Mucosa of rectum (tissue), 2 donors: ENCODE measurements around the gene GID4.
A peak's percentile ranks its signal among the peaks of the same experiment; 100 is the strongest.

Experiments
- H3K27ac ChIP-seq, 2 donors: one replicate each; pipeline ENCODE4 v1.7.0; 2013; ENCODE audit warnings: inconsistent platforms in 2 of 2, low read depth in 2 of 2, low read length in 2 of 2
- H3K27me3 ChIP-seq, 2 donors: one replicate each; pipeline ENCODE4 v1.7.0; 2013; ENCODE audit warnings: low read length in 2 of 2; ENCODE audit not compliant: control insufficient read depth in 2 of 2, insufficient read depth in 2 of 2
- H3K36me3 ChIP-seq, 2 donors: one replicate each; pipeline ENCODE4 v1.7.0; 2013; ENCODE audit warnings: low read length in 2 of 2; ENCODE audit not compliant: control insufficient read depth in 2 of 2, insufficient read depth in 2 of 2
- H3K4me1 ChIP-seq, 2 donors: one replicate each; pipeline ENCODE4 v1.7.0; 2013; ENCODE audit warnings: low read length in 2 of 2, mild to moderate bottlenecking in 1 of 2; ENCODE audit not compliant: control insufficient read depth in 2 of 2, insufficient read depth in 2 of 2
- H3K4me3 ChIP-seq, 2 donors: one replicate each; pipeline ENCODE4 v1.7.0; 2013; ENCODE audit warnings: low read length in 2 of 2
- H3K9ac ChIP-seq, 2 donors: one replicate each; pipeline ENCODE4 v1.7.0; 2013; ENCODE audit warnings: low read length in 2 of 2, low read depth in 1 of 2, mild to moderate bottlenecking in 1 of 2
- H3K9me3 ChIP-seq, 2 donors: one replicate each; pipeline ENCODE4 v1.7.0; 2013; ENCODE audit warnings: low read length in 2 of 2; ENCODE audit not compliant: control insufficient read depth in 2 of 2
- donor health status: healthy.
- donor health status: Normal muscosa, but diverticular disease.

GID4 gene

DNA sequence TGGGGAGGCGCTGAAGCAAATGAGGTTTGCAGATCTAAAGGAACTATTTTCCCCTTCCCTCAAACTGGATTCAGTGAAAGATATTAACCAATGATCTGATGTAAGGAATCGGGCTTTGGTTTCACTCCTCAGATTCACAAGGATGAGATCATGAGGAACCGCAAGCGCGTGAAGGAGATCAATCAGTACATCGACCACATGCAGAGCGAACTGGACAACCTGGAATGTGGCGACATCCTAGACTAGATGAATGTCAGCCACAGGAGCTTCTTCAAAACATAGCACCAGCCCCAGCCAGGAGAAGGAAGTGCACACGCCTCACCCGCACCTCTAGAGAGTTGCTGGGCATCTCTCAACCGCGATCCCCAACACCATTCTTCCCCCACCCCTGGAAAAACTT is 22.8 kb upstream of the GID4 start:
- H3K27ac ChIP-seq = no peak overlapping the region
- H3K4me1 ChIP-seq = no peaks in the 10 kb centered on the region
- H3K4me3 ChIP-seq = no peak overlapping the region
- no peak overlapping the region for H3K9ac ChIP-seq
- no peaks in the 10 kb centered on the region for H3K27me3 ChIP-seq
- H3K9me3 ChIP-seq = no peaks in the 10 kb centered on the region
- H3K36me3 ChIP-seq = peaks cover 27% of the 10 kb centered on the region in 2 donors

DNA sequence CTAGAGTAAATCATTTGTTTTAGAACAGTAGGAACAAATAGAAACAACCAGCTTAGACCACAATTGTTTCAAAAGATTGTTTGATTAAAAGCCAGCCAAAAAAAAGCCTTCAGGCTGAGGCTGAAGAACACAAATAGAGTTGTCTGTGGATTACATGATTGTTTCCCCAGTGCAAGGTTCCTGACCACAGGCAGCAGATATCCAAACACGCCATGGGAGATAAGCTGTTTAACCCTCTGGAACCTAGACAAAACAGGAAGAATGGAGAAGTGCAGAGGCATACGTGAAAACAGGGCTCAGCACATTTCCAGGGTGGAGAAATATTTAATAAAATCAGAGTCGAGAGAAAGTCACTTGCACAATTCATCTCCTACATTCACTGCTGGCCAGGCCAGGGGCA is 21.2 kb upstream of the GID4 start:
- Histone ChIP-seq H3K27ac (no peak overlapping the region), H3K4me1 (no peaks in the 10 kb centered on the region), H3K9ac (no peak overlapping the region), H3K9me3 (no peaks in the 10 kb centered on the region), H3K27me3 (no peaks in the 10 kb centered on the region), H3K4me3 (no peak overlapping the region), H3K36me3 (peaks cover 29 to 32% of the 10 kb centered on the region in 2 donors)

DNA sequence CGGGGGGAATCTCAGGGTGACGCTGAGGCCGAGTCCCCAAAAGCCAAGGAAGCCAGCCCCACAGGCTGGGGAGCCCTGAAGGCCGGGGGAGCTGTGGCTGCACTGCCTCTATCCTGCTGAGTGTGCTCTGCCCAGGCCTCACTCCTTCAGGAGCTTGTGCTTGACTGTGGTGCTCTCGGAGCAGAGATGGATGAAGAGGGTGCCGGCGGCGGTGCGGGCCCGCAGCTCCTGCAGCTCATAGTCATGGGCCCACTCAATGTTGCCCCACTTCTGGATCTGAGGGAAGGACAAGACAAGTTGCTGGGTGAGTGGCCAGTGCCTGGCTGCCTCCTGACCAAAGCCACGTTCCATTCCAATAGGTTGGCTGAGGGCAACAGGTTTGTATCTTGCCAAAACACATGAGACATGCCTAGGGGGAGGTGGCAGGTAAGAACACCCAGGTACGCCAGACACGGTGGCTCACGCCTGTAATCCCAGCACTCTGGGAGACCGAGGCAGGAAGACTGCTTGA is 20.7 kb upstream of the GID4 start:
- no peaks in the 10 kb centered on the region for H3K27me3 ChIP-seq
- H3K36me3 ChIP-seq = peaks cover 29 to 32% of the 10 kb centered on the region in 2 donors
- H3K27ac ChIP-seq = no peak overlapping the region
- H3K9me3 ChIP-seq = no peaks in the 10 kb centered on the region
- H3K4me3 ChIP-seq = no peak overlapping the region
- H3K4me1 ChIP-seq = no peaks in the 10 kb centered on the region
- H3K9ac ChIP-seq = no peak overlapping the region

DNA sequence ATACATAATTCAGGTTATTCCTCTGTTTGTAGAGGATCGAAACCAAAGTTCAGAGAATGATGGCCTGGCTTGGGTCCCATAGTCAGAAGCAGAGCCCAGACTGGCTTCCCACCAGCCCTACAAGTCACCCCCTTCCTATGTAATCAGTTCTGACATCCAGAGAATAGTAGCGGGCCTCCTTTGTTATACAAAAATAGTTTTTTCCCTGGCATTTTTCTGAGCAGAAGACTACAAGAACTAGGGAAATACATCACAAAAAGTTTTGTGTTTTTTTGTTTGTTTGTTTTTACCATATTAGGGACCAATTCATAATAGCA is 19.4 kb upstream of the GID4 start:
- no peaks in the 10 kb centered on the region for H3K27me3 ChIP-seq
- no peak overlapping the region for H3K4me3 ChIP-seq
- no peak overlapping the region for H3K27ac ChIP-seq
- H3K4me1 ChIP-seq = no peaks in the 10 kb centered on the region
- no peaks in the 10 kb centered on the region for H3K9me3 ChIP-seq
- H3K9ac ChIP-seq = no peak overlapping the region
- peaks cover 34 to 36% of the 10 kb centered on the region in 2 donors for H3K36me3 ChIP-seq

DNA sequence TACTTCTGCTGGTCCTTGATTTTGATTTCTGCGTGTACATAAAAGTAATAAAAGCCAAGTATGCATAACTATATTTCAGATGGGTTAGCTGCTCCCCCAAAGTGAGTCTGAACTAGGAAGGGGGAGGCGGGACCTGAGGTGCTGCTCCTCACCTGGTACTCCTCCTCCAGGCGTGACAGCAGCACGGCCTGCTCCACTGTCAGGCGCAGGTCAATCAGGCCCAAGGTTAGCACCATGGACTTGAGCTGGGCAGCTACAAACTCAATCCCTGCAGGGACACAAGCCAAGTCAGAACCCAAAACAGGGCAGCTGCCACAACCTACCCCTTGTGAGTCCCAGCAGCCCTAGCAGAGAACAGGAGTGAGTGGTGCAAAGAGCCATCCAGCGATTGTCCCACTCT is 18.2 kb upstream of the GID4 start:
- Histone ChIP-seq H3K27me3 (no peaks in the 10 kb centered on the region), H3K9me3 (no peaks in the 10 kb centered on the region), H3K36me3 (peaks cover 26 to 35% of the 10 kb centered on the region in 2 donors), H3K4me1 (no peaks in the 10 kb centered on the region), H3K27ac (no peak overlapping the region), H3K9ac (no peak overlapping the region), H3K4me3 (no peak overlapping the region)

DNA sequence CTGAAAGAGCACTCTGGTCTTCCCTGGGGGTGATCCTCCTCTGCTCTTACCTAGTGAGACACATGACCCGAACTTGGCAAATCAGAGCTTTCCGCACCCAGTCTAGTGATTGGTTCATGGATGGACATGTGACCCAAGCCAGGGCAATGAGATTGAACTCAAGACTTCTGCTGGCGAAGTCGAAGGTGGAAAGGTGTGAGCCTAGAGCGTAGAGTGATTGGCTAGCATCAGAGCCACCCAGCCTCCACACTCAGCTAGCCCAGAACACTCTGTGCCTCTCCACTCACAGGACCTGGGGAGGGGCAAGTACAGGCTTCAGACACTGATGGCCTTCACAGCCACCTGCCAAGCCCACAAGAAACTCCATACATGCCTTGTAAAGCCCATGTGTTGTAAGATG is 17.8 kb upstream of the GID4 start:
- Histone ChIP-seq H3K4me3 (no peak overlapping the region), H3K36me3 (peaks cover 28 to 38% of the 10 kb centered on the region in 2 donors), H3K9me3 (no peaks in the 10 kb centered on the region), H3K9ac (no peak overlapping the region), H3K27ac (no peak overlapping the region), H3K27me3 (no peaks in the 10 kb centered on the region), H3K4me1 (no peaks in the 10 kb centered on the region)

DNA sequence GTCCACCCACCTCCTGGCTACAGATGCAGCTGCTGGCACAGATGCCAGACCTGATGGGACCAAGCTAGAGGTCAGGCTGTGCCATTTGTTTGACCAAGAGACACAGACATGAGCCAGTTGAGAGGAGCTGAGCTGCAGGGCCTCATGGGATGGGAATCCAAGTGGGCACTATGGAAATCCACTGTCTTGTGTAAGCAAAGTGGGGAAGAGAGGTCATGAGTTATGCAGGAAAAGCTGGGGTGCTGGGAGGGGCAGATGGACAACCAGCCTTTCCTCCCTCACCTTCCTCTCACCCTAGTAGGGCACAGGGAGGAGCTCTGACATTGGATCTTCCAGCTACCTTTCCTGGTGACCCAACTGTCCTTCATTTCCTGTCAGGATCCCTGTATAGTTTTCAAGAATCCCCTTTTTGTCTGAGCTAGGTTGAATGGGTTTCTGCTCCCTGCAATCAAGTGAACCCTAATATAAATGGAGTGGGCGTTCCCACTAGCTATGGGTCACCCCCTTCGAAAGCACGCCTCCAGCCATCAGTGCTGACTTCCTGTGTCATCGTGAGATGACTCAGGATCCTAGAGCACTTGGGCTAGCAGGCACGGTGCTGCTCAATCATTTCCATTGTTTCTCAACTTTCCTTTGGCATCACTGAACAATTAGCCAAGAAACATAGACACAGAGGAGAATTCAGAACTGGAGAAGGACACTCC is 13.8 kb upstream of the GID4 start:
- no peak overlapping the region for H3K27ac ChIP-seq
- H3K27me3 ChIP-seq = no peaks in the 10 kb centered on the region
- peak overlapping the region in 1 of 2 donors; percentile 24 for H3K9ac ChIP-seq
- peaks cover 31 to 40% of the 10 kb centered on the region in 2 donors for H3K36me3 ChIP-seq
- H3K4me1 ChIP-seq = no peaks in the 10 kb centered on the region
- H3K4me3 ChIP-seq = no peak overlapping the region
- no peaks in the 10 kb centered on the region for H3K9me3 ChIP-seq

DNA sequence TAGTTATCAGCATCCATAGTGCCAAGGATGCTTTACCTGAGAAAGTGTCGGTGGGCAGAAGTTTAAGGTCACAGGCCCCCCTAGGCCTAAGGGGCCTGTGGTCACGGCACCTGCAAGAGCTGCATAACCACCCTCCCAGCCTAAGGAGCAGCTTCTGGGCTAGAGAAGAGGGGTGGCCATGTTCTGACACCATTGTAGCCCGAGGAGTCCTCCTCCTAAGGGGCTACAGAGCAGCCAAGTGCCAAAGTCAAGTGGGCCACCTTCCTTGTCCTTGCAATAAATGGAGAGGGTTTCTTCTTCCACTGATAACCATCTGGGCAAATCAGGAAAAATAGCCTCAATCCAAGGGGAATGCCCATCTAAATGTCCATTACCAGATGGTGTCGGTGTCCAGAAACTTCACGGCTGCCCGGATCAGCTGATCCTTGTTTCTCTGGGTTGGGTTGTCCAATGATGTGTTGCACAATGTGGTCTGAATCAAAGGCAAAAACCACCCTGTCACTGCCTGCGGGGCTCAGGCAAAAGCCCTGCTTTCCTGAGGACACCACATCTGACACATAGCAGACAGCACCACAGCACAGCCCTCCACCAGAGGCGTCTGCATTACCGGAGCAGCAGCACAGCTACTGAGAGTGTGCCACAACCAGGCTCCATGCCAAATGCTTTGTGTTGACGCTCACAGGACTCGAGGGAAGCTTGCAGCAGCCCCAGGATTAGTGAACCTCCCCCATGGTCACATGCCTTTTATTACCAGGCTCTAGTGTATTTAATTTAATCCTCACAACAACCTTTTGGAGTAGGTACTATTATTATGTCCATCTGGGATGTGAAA is 13.0 kb upstream of the GID4 start:
- H3K27ac ChIP-seq = no peak overlapping the region
- H3K4me3 ChIP-seq = no peak overlapping the region
- H3K27me3 ChIP-seq = no peaks in the 10 kb centered on the region
- H3K9me3 ChIP-seq = no peaks in the 10 kb centered on the region
- H3K9ac ChIP-seq = no peak overlapping the region
- no peaks in the 10 kb centered on the region for H3K4me1 ChIP-seq
- H3K36me3 ChIP-seq = peaks cover 23 to 36% of the 10 kb centered on the region in 2 donors

DNA sequence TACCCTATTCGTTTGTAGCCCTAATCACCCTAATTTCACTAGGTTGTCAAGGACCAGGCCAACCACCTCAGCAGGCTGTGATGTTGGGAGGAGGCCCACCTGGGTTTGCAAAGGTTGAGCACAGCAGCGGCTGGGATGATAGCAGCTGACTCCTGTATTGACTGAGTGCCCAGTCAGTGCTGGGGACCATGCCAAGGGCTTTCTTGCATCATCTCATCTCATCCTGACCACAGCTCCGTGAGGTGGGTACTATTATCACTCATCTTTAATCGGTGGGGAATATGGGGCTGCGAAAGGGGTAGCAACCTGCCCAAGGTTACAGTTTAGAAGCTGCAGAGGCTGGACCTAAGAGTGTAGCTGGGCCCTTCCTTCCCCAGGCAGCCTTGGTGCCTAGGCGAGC is 11.9 kb upstream of the GID4 start:
- H3K9me3 ChIP-seq = no peaks in the 10 kb centered on the region
- no peak overlapping the region for H3K27ac ChIP-seq
- H3K4me1 ChIP-seq = no peaks in the 10 kb centered on the region
- no peaks in the 10 kb centered on the region for H3K27me3 ChIP-seq
- peaks cover 16 to 28% of the 10 kb centered on the region in 2 donors for H3K36me3 ChIP-seq
- no peak overlapping the region for H3K4me3 ChIP-seq
- no peak overlapping the region for H3K9ac ChIP-seq

DNA sequence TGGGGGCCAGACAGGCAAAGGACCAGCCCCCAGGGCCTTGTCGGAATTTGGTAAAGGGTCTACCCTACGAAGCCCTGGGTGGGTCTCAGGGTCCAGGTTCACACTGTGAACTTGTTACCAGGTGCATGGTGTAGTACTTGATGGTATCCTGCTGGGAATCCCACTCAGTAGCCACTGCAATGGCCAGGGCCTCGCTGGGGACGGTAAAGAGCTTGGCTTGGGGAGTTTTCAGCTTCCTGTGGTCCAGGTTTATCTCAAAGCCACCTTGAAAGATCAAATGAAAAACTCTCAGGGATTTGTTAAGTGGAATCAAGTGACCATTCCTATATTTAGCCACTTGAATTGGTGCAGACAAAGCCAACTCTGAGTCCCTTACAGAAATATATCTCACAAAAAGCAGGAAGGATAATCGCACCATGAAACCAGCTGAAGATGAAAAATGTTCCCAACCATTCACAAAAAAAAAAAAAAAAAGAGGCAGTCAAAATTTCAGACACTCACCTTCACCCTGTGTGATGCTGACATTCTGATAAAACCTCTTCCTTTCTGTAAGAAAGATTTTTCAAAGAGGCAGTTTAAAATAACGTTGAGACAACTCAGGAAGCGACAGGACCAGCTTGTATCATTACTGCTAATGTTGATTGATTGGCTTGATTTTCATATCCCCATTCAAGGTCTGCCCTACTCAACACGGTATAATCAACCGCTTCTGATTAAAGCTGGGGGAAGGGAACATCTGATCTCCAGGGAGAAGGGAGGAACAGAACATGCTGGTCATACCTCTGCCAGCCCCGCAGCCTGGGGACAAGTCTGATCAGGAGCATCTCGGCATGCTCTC is 10.9 kb upstream of the GID4 start:
- H3K9ac ChIP-seq = no peak overlapping the region

More for the DNA sequence above, 10.9 kb upstream of the GID4 start:
- Histone ChIP-seq H3K27me3 (no peaks in the 10 kb centered on the region), H3K4me3 (no peak overlapping the region), H3K36me3 (peaks cover 16 to 28% of the 10 kb centered on the region in 2 donors), H3K9me3 (no peaks in the 10 kb centered on the region), H3K4me1 (no peaks in the 10 kb centered on the region), H3K27ac (no peak overlapping the region)
